ENCODE data around the gene COPS9.

COPS9 gene

DNA sequence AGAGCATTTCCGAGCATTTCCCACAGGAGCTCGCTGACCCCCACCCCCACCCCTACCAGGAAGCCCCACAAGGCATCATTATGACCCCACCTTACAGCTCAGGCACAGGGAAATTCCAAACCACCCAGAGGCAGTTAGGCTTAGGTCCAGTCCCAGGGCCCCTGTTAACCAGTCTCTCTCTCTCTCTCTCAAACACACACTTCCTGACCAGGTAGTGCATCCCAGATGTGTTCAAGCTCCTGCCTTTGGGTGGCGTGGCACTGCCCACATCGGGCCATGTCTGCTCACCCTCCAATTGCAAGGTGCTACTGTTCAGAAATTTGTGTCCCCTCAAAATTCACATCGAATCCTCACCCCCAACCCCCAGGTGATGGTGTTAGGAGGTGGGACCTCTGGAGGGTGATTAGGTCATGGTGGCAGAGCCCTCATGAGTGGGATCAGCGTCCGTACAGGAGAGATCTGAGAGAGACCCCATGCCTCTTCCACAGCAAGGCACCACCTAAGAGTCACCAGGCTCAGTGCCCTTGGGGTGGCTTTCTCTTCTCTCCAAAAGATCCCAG, 8.8 kb downstream of the COPS9 start:
- H3K36me3 Mint-ChIP-seq (ENCODE audit: low read depth): peaks cover 31% of the 10 kb centered on the region
- no peaks in the 10 kb centered on the region for H3K9me3 Mint-ChIP-seq
- TF ChIP-seq, protein P1, sequence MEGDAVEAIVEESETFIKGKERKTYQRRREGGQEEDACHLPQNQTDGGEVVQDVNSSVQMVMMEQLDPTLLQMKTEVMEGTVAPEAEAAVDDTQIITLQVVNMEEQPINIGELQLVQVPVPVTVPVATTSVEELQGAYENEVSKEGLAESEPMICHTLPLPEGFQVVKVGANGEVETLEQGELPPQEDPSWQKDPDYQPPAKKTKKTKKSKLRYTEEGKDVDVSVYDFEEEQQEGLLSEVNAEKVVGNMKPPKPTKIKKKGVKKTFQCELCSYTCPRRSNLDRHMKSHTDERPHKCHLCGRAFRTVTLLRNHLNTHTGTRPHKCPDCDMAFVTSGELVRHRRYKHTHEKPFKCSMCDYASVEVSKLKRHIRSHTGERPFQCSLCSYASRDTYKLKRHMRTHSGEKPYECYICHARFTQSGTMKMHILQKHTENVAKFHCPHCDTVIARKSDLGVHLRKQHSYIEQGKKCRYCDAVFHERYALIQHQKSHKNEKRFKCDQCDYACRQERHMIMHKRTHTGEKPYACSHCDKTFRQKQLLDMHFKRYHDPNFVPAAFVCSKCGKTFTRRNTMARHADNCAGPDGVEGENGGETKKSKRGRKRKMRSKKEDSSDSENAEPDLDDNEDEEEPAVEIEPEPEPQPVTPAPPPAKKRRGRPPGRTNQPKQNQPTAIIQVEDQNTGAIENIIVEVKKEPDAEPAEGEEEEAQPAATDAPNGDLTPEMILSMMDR (IDR thresholded peaks at IDR 0.05): no peak
- no peak for DNase-seq
- no peaks in the 10 kb centered on the region for H3K27me3 Mint-ChIP-seq (ENCODE audit: low read depth, poor library complexity)
- no peaks in the 10 kb centered on the region for H3K4me1 Mint-ChIP-seq
- no peak overlapping the region for H3K4me3 Mint-ChIP-seq
- H3K27ac Mint-ChIP-seq: no peak overlapping the region

- H3K36me3 Mint-ChIP-seq (ENCODE audit: low read depth): peaks cover 27% of the 10 kb centered on the region
- TF ChIP-seq, protein P1 (IDR thresholded peaks at IDR 0.05): no peak
Observed at GRCh38 chr2:240126731-240127130, 9.4 kb downstream of the COPS9 start.

DNA sequence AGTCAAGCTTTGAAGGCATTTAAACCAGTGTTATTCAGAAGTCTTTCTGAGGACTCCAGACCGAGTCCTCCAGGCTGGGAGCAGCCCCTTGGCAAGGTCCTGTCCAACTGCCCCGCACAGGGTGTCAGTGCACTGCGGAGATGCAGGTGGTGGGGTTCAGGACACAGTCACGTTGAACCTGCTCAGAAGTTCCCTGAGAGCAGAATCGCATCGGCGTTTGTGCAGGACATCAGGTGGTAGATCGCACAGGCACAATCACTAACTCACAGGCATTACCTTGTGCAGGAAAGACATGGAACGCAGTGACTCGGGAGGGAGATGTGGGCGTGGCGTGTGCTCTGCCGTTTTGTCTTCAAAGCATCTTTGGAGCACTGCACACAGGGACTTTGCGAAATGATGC, 10.4 kb downstream of the COPS9 start:
- H3K9me3 Mint-ChIP-seq: no peaks in the 10 kb centered on the region
- no peak for DNase-seq
- H3K27ac Mint-ChIP-seq: peak overlapping the region; percentile 86
- peaks cover 8% of the 10 kb centered on the region for H3K27me3 Mint-ChIP-seq (ENCODE audit: low read depth, poor library complexity)
- TF ChIP-seq, protein P1 (IDR thresholded peaks at IDR 0.05): no peak
- no peaks in the 10 kb centered on the region for H3K4me1 Mint-ChIP-seq
- peaks cover 20% of the 10 kb centered on the region for H3K36me3 Mint-ChIP-seq (ENCODE audit: low read depth)
- H3K4me3 Mint-ChIP-seq: no peak overlapping the region

More at GRCh38 chr2:240126731-240127130, 9.4 kb downstream of the COPS9 start:
- Mint-ChIP-seq H3K4me1 (no peaks in the 10 kb centered on the region), H3K4me3 (no peak overlapping the region), H3K27me3 (ENCODE audit: low read depth, poor library complexity) (peaks cover 3% of the 10 kb centered on the region), H3K27ac (no peak overlapping the region), H3K9me3 (no peaks in the 10 kb centered on the region)
- DNase-seq: no peak

DNA sequence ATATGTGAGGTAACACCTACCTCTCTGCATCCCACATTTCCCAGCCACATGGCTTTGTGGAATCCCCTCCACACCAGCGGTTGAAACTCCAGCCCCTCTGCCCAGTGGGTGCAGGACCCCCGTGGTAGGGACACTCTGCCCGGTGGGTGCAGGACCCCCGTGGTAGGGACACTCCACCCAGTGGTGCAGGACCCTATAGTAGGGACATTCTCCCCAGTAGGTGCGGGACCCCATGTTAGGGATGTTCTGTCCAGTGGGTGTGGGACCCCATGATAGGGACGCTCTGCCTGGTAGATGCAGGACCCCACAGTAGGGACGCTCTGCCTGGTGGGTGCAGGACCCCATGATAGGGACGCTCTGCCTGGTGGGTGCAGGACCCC, 11.5 kb downstream of the COPS9 start:
- DNase-seq: no peak
- H3K4me3 Mint-ChIP-seq: no peak overlapping the region
- H3K27ac Mint-ChIP-seq: no peak overlapping the region
- peaks cover 8% of the 10 kb centered on the region for H3K27me3 Mint-ChIP-seq (ENCODE audit: low read depth, poor library complexity)
- H3K4me1 Mint-ChIP-seq: no peaks in the 10 kb centered on the region
- H3K36me3 Mint-ChIP-seq (ENCODE audit: low read depth): peaks cover 11% of the 10 kb centered on the region
- no peaks in the 10 kb centered on the region for H3K9me3 Mint-ChIP-seq
- TF ChIP-seq, protein P1 (IDR thresholded peaks at IDR 0.05): no peak

GRCh38 chr2:240123821-240124650, 12.1 kb downstream of the COPS9 start:
- no peak overlapping the region for H3K27ac Mint-ChIP-seq
- H3K27me3 Mint-ChIP-seq (ENCODE audit: low read depth, poor library complexity): peaks cover 12% of the 10 kb centered on the region
- DNase-seq: no peak
- H3K9me3 Mint-ChIP-seq: no peaks in the 10 kb centered on the region
- peaks cover 11% of the 10 kb centered on the region for H3K36me3 Mint-ChIP-seq (ENCODE audit: low read depth)
- H3K4me1 Mint-ChIP-seq: no peaks in the 10 kb centered on the region
- H3K4me3 Mint-ChIP-seq: no peak overlapping the region
- TF ChIP-seq, protein P1 (IDR thresholded peaks at IDR 0.05): no peak

Measured in nephron progenitor cell (in vitro differentiated cells).